Heart right ventricle (tissue), 16 donors: ENCODE data around the gene OVOL1. TPM values are rescaled to one million over a fixed set of nuclear protein-coding genes. Genes with fewer than 3 reads are reported as not detected.
A peak's percentile ranks its signal among the peaks of the same experiment; 100 is the strongest.

Source experiments
- ATAC-seq, 8 donors: fragments of 200-7000 bp; cut with Tn5 transposase; one replicate each; pipeline ENCODE4 v1.9.1; 2020; ENCODE audit warnings: mild to moderate bottlenecking in 8 of 8, moderate library complexity in 8 of 8, moderate number of reproducible peaks in 1 of 8
- DNase-seq, 2 donors: peaks; one replicate each; pipeline ENCODE4 v3.0.0-alpha.2; 2020
- H3K27ac ChIP-seq, 10 donors: fragments of 200-600 bp; sonication (generic) in 2 of 10; one replicate each; pipeline versions ENCODE4 v1.5.0 to v1.8.0; 2020 to 2022; ENCODE audit warnings: mild to moderate bottlenecking in 3 of 10
- H3K27me3 ChIP-seq, 7 donors: fragments of 200-600 bp; one replicate each; pipeline ENCODE4 v1.8.0; 2021 to 2022; ENCODE audit warnings: mild to moderate bottlenecking in 2 of 7
- H3K36me3 ChIP-seq, 9 donors: fragments of 200-600 bp; sonication (generic) in 1 of 9; one replicate each; pipeline versions ENCODE4 v1.5.0 to v1.8.0; 2020 to 2022; ENCODE audit warnings: mild to moderate bottlenecking in 2 of 9
- H3K4me1 ChIP-seq, 9 donors: fragments of 200-600 bp; sonication (generic) in 1 of 9; one replicate each; pipeline versions ENCODE4 v1.5.0 to v1.8.0; 2020 to 2022; ENCODE audit warnings: mild to moderate bottlenecking in 4 of 9
- H3K4me3 ChIP-seq, 10 donors: fragments of 200-600 bp; sonication (generic) in 2 of 10; one replicate each; pipeline versions ENCODE4 v1.5.0 to v1.8.0; 2020 to 2022; ENCODE audit warnings: mild to moderate bottlenecking in 7 of 10, moderate library complexity in 2 of 10
- H3K9me3 ChIP-seq, 11 donors: fragments of 200-600 bp in 10 of 11; sonication (generic) in 2 of 11; one replicate each; pipeline versions ENCODE4 v1.5.0 to v1.8.0; 2013 to 2022; ENCODE audit warnings: mild to moderate bottlenecking in 2 of 11, control low read depth in 1 of 11, moderate library complexity in 1 of 11
- WGBS, 2 donors: extraction: QIAGEN DNeasy Blood & Tissue Kit; methylation state at CpG; one replicate each; pipeline ENCODE4 v1.1.7; 2013; ENCODE audit warnings: inconsistent platforms in 1 of 2; 5-methylcytosine and 5-hydroxymethylcytosine counted together
- intact Hi-C, 10 donors: fragments of 100-400 bp; cut with DNase I; formaldehyde crosslinking; loops; one replicate each; pipeline versions ENCODE4 v1.11.1 to v1.14.2; 2022
- long read RNA-seq, 3 donors: library from polyadenylated mRNA; unstranded; transcript quantifications; one replicate each; pipeline ENCODE4 v2.0.0, GENCODE V29; 2020 to 2021
- polyA plus RNA-seq, 2 donors: library from polyadenylated mRNA; stranded (reverse); fragments of 200-250 nt; gene quantifications; one replicate each; pipeline ENCODE4 v1.2.3, GENCODE V29; 2013
- total RNA-seq, 10 donors: library from RNA; stranded (reverse); fragmentation: NEBNext Ultra II Directional in 3 of 10; extraction: Animal tissue kit (Norgen Biotek cat#: 25700) in 3 of 10; gene quantifications; one replicate each; pipeline versions ENCODE4 v1.2.1 to v1.2.4, GENCODE V29; 2021 to 2023
- TF ChIP-seq, protein P1 (sequence below), 9 donors: fragments of 200-600 bp; sonication (generic) in 2 of 9; IDR thresholded peaks; one replicate each; pipeline versions ENCODE4 v1.5.0 to v1.8.0; 2021 to 2022; ENCODE audit warnings: antibody characterized with exemption in 9 of 9, mild to moderate bottlenecking in 5 of 9, moderate library complexity in 1 of 9
- donor health status: Arrhythmogenic right ventricular cardiomyopathy.
- donor health status: ischemic (EF 13 %, LVEDD 7.1; RV severe dilation, severe dysfunction).
- donor health status: healthy with polysubstance abuse.
- donor health status: DM: no; HTN: yes; CAD: no.
- donor health status: DM: no; HTN: no; CAD: no.
- donor health status: ischemic (EF 25% LVEDD 6.9; RV normal size, moderate dysfunction).
- donor health status: ischemic (EF 25% LVEDD 5.7; RV mildly dilated, moderate dysfunction).
- donor health status: healthy.
- donor health status: DM: yes; HTN: yes; CAD: no.
- donor health status: Ischemic cardiomyopathy.
- donor health status: ischemic (EF 35%, LVEDD 5.7; RV mildly dilated, moderate dysfunction).
- donor health status: nonischemic (EF 11% LVEDD 7.7; RV severe dilation, severe dysfunction).
- donor health status: DM: yes; HTN: yes; CAD: no.
- donor health status: PGD.
- donor health status: ischemic (EF 29% LVEDD 5.4; RV normal size, mild dysfunction).
- donor health status: nonischemic (EF 23%, LVEDD 6.1; RV moderate dilation, normal function).

OVOL1 gene
- total RNA-seq (not detected), polyA plus RNA-seq (not detected)
- long read RNA-seq, donor 1 = 0 reads
- long read RNA-seq, donor 2 = 0 reads
- long read RNA-seq, donor 3 = 0 reads

DNA sequence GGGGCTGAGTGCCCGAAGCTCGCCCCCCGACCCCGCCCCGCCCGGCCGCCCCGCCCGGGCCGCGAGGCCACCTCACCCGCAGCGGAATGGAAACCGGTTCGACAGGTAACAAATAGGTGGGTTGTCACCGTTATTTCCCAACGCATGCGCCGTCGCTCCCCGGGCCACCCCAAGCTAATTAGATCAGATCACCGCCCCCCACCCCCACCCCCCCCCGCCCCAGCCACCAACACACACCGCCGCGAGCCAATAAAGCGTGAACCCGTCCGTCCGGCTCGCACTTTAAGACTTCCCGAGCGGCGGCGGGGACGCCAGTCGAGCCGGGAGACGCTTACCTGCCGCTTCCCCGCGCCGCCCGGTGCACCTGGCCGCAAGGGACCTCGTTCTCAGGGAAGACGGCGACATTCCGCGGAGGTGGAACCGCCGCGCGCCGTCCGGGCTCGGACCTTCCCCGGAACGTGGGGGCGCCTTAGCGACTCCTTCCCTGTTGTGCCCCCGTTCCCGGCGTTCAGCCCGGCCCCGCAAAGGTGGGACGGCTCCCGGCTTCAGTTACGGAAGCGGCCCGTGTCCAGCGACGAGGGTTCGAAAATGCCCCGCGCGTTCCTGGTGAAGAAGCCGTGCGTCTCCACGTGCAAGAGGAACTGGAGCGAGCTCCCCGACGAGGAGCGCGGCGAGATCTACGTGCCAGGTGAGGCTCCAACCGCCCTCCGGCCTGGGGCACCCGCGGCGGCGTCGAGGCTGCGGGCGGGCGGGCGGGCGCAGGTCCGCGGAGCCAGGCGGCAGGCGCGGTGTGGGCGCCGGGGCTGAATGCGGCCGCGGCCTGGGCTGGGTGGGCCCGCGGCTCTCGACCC, at the start of gene OVOL1:
Gene OVOL1 (plus strand): TSS at position 278 of the 851 bp plus-strand sequence. CDS start 311 bp downstream, at position 589.
- no peaks in the 10 kb centered on the region for H3K9me3 ChIP-seq
- H3K36me3 ChIP-seq = no peaks in the 10 kb centered on the region
- TF ChIP-seq, protein P1, sequence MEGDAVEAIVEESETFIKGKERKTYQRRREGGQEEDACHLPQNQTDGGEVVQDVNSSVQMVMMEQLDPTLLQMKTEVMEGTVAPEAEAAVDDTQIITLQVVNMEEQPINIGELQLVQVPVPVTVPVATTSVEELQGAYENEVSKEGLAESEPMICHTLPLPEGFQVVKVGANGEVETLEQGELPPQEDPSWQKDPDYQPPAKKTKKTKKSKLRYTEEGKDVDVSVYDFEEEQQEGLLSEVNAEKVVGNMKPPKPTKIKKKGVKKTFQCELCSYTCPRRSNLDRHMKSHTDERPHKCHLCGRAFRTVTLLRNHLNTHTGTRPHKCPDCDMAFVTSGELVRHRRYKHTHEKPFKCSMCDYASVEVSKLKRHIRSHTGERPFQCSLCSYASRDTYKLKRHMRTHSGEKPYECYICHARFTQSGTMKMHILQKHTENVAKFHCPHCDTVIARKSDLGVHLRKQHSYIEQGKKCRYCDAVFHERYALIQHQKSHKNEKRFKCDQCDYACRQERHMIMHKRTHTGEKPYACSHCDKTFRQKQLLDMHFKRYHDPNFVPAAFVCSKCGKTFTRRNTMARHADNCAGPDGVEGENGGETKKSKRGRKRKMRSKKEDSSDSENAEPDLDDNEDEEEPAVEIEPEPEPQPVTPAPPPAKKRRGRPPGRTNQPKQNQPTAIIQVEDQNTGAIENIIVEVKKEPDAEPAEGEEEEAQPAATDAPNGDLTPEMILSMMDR (IDR thresholded peaks at IDR 0.05) = no peak
- intact Hi-C loops = no loop called here
- H3K4me1 ChIP-seq = peaks cover 7 to 32% (median 20%) of the 10 kb centered on the region in 9 donors
- H3K27ac ChIP-seq = no peak within 1 kb of the TSS
- DNase-seq = no peak
- H3K27me3 ChIP-seq = peaks cover 25 to 63% (median 50%) of the 10 kb centered on the region in 7 donors
- ATAC-seq = no peak
- 1% methylated on average over 88 to 112 of the region's 112 CpGs for WGBS, 2 donors
- peak within 1 kb of the TSS in 7 of 10 donors; percentile 17 to 40 (median 34) for H3K4me3 ChIP-seq

DNA sequence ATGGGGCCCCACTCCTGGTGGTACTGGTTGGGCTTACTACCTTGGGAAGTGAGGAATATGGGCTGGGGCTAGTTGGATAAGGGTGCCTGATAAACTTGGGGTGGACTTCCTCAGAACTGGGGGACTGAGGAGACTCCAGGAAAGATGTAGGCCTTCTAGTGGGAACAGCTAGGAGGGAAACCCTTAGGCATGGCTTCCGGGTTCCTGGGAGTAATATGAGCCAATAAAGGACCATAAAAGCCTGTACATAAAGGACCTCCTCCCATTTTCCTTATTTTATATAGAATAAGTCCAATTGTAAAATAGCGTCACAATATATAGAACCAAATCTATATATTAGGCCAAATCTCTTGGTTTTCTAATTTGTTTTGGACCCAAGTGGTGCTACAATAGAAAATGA, 47.8 kb upstream of the OVOL1 start:
- DNase-seq (no peak), ATAC-seq (no peak)
- Histone ChIP-seq H3K27ac (no peak overlapping the region), H3K4me1 (no peaks in the 10 kb centered on the region), H3K4me3 (no peak overlapping the region), H3K9me3 (no peaks in the 10 kb centered on the region), H3K27me3 (peaks cover 0 to 15% (median 0%) of the 10 kb centered on the region in 7 donors), H3K36me3 (no peaks in the 10 kb centered on the region)
- WGBS, 2 donors = 87 to 90% methylated on average over 2 of the region's 2 CpGs
- TF ChIP-seq, protein P1 (IDR thresholded peaks at IDR 0.05) = no peak
- intact Hi-C loops = no loop called here

DNA sequence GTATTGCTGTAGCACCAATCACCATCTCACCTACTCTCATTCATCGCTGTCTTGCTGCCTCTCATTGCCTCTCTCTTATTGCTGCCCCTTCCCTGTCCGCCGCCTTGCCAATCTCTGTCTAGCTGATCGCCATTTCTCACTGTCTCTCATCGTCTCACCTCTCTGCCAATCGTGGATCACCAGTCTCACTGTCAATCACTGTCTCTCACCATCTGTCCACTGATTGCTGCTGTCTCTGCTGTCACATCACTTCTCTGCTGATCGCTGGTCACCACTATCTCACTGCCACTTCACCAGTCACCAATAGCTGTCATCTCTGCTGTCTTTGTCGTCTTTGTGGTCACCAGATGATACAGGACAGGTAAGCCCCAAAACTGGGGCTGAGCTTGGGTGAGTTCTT, 45.7 kb upstream of the OVOL1 start:
- H3K4me1 ChIP-seq = no peaks in the 10 kb centered on the region
- WGBS, 2 donors = 73 to 78% methylated on average over 8 of the region's 8 CpGs
- peaks cover 0 to 15% (median 0%) of the 10 kb centered on the region in 7 donors for H3K27me3 ChIP-seq
- no peaks in the 10 kb centered on the region for H3K36me3 ChIP-seq
- ATAC-seq (no peak), DNase-seq (no peak)
- no peak overlapping the region for H3K4me3 ChIP-seq
- TF ChIP-seq, protein P1 (IDR thresholded peaks at IDR 0.05) = no peak
- intact Hi-C loops = no loop called here
- no peaks in the 10 kb centered on the region for H3K9me3 ChIP-seq
- H3K27ac ChIP-seq = no peak overlapping the region

DNA sequence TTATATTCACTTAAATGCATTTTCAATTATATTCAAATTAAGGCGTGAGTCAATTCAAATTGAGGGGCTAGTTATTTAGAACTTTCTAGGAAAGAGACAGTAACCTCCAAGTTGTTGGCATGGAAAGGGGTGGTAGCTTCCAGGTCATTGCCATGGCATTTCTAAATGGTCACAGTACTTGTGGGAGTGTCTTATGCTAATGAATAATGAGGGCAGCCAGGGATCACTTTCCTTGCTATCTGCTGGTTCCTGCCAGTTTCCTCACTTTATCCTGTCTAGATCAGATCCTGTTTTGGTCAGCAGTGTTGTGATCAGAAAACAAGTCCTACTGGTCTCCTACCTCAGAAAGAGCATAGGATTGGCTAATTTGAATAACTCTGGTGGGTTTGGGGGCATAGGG, 44.5 kb upstream of the OVOL1 start:
- ATAC-seq = no peak
- DNase-seq = no peak
- Histone ChIP-seq H3K4me3 (no peak overlapping the region), H3K9me3 (no peaks in the 10 kb centered on the region), H3K27ac (no peak overlapping the region), H3K27me3 (peaks cover 0 to 15% (median 0%) of the 10 kb centered on the region in 7 donors), H3K4me1 (no peaks in the 10 kb centered on the region), H3K36me3 (no peaks in the 10 kb centered on the region)
- intact Hi-C loops = no loop called here
- TF ChIP-seq, protein P1 (IDR thresholded peaks at IDR 0.05) = no peak
- WGBS, 2 donors = 84 to 89% methylated on average over 1 of the region's 1 CpG
